OCI-LY7 (cell line): Measurements from ENCODE around the gene TRNT1.

ENCODE experiments used
- EZH2phosphoT487 ChIP-seq: fragments of 200-600 bp; sonication (generic); IDR thresholded peaks from 2 replicates; pipeline ENCODE4 v1.6.1; 2018; ENCODE audit warnings: low read depth, borderline replicate concordance, mild to moderate bottlenecking, mixed run types, antibody characterized with exemption, low read length, moderate library complexity, mixed read lengths
- TF ChIP-seq, protein P1 (sequence below): fragments of 200-600 bp; sonication (generic); conservative IDR thresholded peaks from 2 replicates; pipeline ENCODE4 v1.5.1; 2014; ENCODE audit warnings: mild to moderate bottlenecking, antibody characterized with exemption, low read length, moderate library complexity, mixed read lengths

DNA sequence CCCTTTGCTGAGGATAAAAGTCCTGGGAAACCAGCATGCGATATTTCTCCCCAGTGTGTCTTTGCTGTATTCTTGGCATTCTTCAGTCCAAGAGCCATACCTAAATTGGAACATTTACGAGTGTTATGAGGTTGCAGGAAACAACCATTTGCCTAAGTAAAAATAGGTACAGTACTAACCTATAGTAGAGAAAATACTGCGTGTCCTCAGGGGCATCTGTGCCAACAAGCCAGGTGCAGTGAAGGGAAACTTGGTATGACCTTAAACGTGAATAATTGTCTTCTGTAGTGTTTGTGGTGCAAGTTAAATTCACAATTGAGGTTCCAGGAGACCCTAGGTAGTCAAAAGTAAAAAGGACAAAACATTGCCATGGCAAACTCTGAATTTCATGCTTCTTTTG, 28.8 kb upstream of the TRNT1 start:
- TF ChIP-seq, protein P1, sequence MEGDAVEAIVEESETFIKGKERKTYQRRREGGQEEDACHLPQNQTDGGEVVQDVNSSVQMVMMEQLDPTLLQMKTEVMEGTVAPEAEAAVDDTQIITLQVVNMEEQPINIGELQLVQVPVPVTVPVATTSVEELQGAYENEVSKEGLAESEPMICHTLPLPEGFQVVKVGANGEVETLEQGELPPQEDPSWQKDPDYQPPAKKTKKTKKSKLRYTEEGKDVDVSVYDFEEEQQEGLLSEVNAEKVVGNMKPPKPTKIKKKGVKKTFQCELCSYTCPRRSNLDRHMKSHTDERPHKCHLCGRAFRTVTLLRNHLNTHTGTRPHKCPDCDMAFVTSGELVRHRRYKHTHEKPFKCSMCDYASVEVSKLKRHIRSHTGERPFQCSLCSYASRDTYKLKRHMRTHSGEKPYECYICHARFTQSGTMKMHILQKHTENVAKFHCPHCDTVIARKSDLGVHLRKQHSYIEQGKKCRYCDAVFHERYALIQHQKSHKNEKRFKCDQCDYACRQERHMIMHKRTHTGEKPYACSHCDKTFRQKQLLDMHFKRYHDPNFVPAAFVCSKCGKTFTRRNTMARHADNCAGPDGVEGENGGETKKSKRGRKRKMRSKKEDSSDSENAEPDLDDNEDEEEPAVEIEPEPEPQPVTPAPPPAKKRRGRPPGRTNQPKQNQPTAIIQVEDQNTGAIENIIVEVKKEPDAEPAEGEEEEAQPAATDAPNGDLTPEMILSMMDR = no peak
- TF ChIP-seq EZH2phosphoT487 = no peak
